Endodermal cell (in vitro differentiated cells): ENCODE data around the gene FBLIM1. TPM values are rescaled to one million over a fixed set of nuclear protein-coding genes. Genes with fewer than 3 reads are reported as not detected.

Experiments used
- DNase-seq: peaks from one replicate; pipeline ENCODE4 v3.0.0-alpha.2; 2017
- H3K27ac ChIP-seq: 2 replicates; pipeline ENCODE4 v1.5.1; 2013; ENCODE audit warnings: mild to moderate bottlenecking, low read depth, low read length, moderate library complexity
- H3K27me3 ChIP-seq: 2 replicates; pipeline ENCODE4 v1.6.1; 2013; ENCODE audit warnings: mild to moderate bottlenecking, low read length, moderate library complexity; ENCODE audit not compliant: insufficient read depth, control insufficient read depth, poor library complexity, severe bottlenecking
- H3K36me3 ChIP-seq: 2 replicates; pipeline ENCODE4 v1.7.0; 2013; ENCODE audit warnings: mild to moderate bottlenecking, low read length, moderate library complexity; ENCODE audit not compliant: control insufficient read depth, insufficient read depth
- H3K4me1 ChIP-seq: one replicate; pipeline ENCODE4 v1.7.0; 2013; ENCODE audit warnings: low read length; ENCODE audit not compliant: control insufficient read depth, insufficient read depth
- H3K4me3 ChIP-seq: 2 replicates; pipeline ENCODE4 v1.5.1; 2013; ENCODE audit warnings: mild to moderate bottlenecking, low read length, moderate library complexity
- H3K9ac ChIP-seq: 2 replicates; pipeline ENCODE4 v1.6.1; 2013; ENCODE audit warnings: mild to moderate bottlenecking, low read length, moderate library complexity; ENCODE audit not compliant: poor library complexity, severe bottlenecking; ENCODE audit errors: extremely low read depth
- H3K9me3 ChIP-seq: 2 replicates; pipeline ENCODE4 v1.6.1; 2013; ENCODE audit warnings: mild to moderate bottlenecking, low read length, moderate library complexity; ENCODE audit not compliant: control insufficient read depth
- H3K27ac Mint-ChIP-seq: 2 replicates; pipeline ENCODE4 v1.8.0; 2020; ENCODE audit warnings: mixed read lengths
- H3K27me3 Mint-ChIP-seq: 2 replicates; pipeline ENCODE4 v1.8.0; 2021; ENCODE audit warnings: mild to moderate bottlenecking, mixed read lengths; ENCODE audit not compliant: insufficient read depth
- H3K36me3 Mint-ChIP-seq: 2 replicates; pipeline ENCODE4 v1.8.0; 2020; ENCODE audit warnings: low read depth, mixed read lengths
- H3K4me1 Mint-ChIP-seq: 2 replicates; pipeline ENCODE4 v1.8.0; 2020; ENCODE audit warnings: mixed read lengths
- H3K4me3 Mint-ChIP-seq: 2 replicates; pipeline ENCODE4 v1.8.0; 2020; ENCODE audit warnings: mild to moderate bottlenecking, moderate library complexity, mixed read lengths
- H3K9me3 Mint-ChIP-seq: 2 replicates; pipeline ENCODE4 v1.8.0; 2020; ENCODE audit warnings: mild to moderate bottlenecking, mixed read lengths
- WGBS, 2 experiments: methylation state at CpG; one replicate each; pipeline versions ENCODE4 v1.1.5 to v1.1.7; 2013; ENCODE audit warnings: missing lambda C conversion rate in 2 of 2, mixed read lengths in 1 of 2; ENCODE audit not compliant: insufficient coverage in 1 of 2, insufficient read length in 1 of 2; 5-methylcytosine and 5-hydroxymethylcytosine counted together
- long read RNA-seq, 4 experiments: library from polyadenylated mRNA in 2 of 4; library from RNA in 1 of 4; library from capped mRNA in 1 of 4; stranded (forward) in 3 of 4; unstranded in 1 of 4; transcript quantifications; one replicate each; pipeline ENCODE4 v2.0.0, GENCODE V29; 2020 to 2021; ENCODE audit warnings: inconsistent platforms in 1 of 4
- polyA plus RNA-seq, 2 experiments: library from polyadenylated mRNA; stranded (reverse); fragments of 50-300 nt; gene quantifications; one replicate each; pipeline ENCODE4 v1.2.3, GENCODE V29; 2013
- total RNA-seq, 2 donors: library from RNA; stranded (reverse); fragmentation: NEBNext Ultra II Directional in 1 of 2; extraction: Animal tissue kit (Norgen Biotek cat#: 25700) in 1 of 2; gene quantifications; 2 replicates in 1 of 2; 3 replicates in 1 of 2; pipeline ENCODE4 v1.2.1, GENCODE V29; 2021
- TF ChIP-seq, protein P1 (sequence below): fragments of 200-600 bp; sonication (generic); conservative IDR thresholded peaks from 2 replicates; pipeline ENCODE4 v1.5.0; 2021; ENCODE audit warnings: antibody characterized with exemption, mild to moderate bottlenecking

The FBLIM1 gene, protein sequence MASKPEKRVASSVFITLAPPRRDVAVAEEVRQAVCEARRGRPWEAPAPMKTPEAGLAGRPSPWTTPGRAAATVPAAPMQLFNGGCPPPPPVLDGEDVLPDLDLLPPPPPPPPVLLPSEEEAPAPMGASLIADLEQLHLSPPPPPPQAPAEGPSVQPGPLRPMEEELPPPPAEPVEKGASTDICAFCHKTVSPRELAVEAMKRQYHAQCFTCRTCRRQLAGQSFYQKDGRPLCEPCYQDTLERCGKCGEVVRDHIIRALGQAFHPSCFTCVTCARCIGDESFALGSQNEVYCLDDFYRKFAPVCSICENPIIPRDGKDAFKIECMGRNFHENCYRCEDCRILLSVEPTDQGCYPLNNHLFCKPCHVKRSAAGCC
- 10 to 100 TPM; 58.4 to 60.6 TPM for total RNA-seq
- 26.4 TPM for polyA plus RNA-seq (2013, experiment 1 of 2)
- polyA plus RNA-seq (2013, experiment 2 of 2) = 23.9 TPM
- long read RNA-seq, experiment 1, partial matches to known transcripts = 8 of 20 reads
- long read RNA-seq, experiment 1, other reads (novel, unspliced or antisense) = 8 of 20 reads
- long read RNA-seq, experiment 2, transcript FBLIM1-202 (9 exons, 3,695 nt) = major isoform, 71 of 229 reads
- long read RNA-seq, experiment 2, partial matches to known transcripts = 23 of 229 reads
- long read RNA-seq, experiment 2, other reads (novel, unspliced or antisense) = 134 of 229 reads
- long read RNA-seq, experiment 3, transcript FBLIM1-202 (9 exons, 3,695 nt) = major isoform, 32 of 75 reads
- long read RNA-seq, experiment 3, partial matches to known transcripts = 3 of 75 reads
- long read RNA-seq, experiment 3, other reads (novel, unspliced or antisense) = 39 of 75 reads
- long read RNA-seq, experiment 4, partial matches to known transcripts = 0 of 6 reads
- long read RNA-seq, experiment 4, other reads (novel, unspliced or antisense) = 6 of 6 reads

DNA sequence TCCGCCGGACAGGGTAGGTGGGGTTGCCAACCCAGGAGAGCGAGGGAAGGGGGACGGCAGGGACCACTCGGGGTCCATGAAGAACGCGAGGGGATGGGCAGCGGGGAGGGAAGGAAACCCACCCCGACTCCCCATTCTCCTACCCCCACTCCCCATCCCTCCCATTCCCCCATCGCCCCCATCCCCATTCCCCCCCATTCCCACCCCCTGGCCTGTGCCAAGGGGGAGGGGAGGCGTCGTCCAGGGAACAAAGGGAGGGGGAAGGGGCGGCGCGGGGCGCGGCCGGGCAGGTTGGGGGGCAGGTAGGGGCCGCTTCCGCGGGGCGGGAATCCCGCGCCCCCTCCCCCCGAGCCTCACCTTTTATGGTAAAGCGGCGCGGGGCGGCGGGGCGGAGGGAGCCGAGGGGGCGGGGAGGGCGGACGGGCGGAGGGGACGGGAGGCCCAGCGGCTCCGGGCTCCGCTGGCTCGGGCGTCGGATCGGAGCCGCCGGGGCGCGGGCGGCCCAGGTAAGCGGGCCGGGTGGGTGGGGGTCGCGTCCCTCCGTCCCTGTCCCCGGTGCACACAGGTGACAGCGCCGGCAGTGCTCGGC, at the start of gene FBLIM1:
FBLIM1 (plus strand) TSS at position 453 of the 589 bp plus-strand sequence. CDS start 6,189 bp downstream, outside the sequence.
- H3K27me3 ChIP-seq = no peaks in the 10 kb centered on the region
- Mint-ChIP-seq H3K4me1 (peaks cover 30% of the 10 kb centered on the region), H3K4me3 (peak within 1 kb of the TSS; percentile 78), H3K27me3 (peaks cover 18% of the 10 kb centered on the region), H3K36me3 (peaks cover 7% of the 10 kb centered on the region), H3K27ac (peak within 1 kb of the TSS; percentile 88), H3K9me3 (peaks cover 1% of the 10 kb centered on the region)
- no peaks in the 10 kb centered on the region for H3K9me3 ChIP-seq
- peak within 1 kb of the TSS; percentile 80 for H3K9ac ChIP-seq
- TF ChIP-seq, protein P1, sequence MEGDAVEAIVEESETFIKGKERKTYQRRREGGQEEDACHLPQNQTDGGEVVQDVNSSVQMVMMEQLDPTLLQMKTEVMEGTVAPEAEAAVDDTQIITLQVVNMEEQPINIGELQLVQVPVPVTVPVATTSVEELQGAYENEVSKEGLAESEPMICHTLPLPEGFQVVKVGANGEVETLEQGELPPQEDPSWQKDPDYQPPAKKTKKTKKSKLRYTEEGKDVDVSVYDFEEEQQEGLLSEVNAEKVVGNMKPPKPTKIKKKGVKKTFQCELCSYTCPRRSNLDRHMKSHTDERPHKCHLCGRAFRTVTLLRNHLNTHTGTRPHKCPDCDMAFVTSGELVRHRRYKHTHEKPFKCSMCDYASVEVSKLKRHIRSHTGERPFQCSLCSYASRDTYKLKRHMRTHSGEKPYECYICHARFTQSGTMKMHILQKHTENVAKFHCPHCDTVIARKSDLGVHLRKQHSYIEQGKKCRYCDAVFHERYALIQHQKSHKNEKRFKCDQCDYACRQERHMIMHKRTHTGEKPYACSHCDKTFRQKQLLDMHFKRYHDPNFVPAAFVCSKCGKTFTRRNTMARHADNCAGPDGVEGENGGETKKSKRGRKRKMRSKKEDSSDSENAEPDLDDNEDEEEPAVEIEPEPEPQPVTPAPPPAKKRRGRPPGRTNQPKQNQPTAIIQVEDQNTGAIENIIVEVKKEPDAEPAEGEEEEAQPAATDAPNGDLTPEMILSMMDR = no peak
- peak; percentile 87 for DNase-seq
- peaks cover 13% of the 10 kb centered on the region for H3K4me1 ChIP-seq
- no peak within 1 kb of the TSS for H3K27ac ChIP-seq
- H3K4me3 ChIP-seq = peak within 1 kb of the TSS; percentile 93
- WGBS, 2 experiments = 0% methylated on average over 44 of the region's 58 CpGs; no CpG with 5 or more reads in 1 of the 2 experiments
- peaks cover 19% of the 10 kb centered on the region for H3K36me3 ChIP-seq

DNA sequence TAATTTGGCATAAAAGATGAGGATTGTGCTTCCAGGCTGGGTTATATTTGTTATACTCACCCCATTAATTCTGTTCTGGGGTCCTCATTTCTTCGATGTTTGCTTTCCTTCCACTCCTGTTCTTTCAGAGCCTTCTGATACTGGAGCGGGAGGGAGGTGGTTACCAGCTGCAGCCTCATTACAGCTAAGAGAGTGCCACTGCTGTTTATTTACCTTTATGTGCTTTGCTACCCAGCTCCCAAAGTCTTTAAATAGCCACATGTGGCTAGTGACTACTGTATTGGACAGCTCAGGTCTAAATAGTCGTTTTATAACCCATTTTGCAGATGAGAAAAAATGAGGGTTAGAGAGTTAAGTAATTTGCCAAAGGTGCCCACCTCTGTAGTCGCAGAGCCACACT, 49.4 kb upstream of the FBLIM1 start:
- H3K9me3 Mint-ChIP-seq = peaks cover 4% of the 10 kb centered on the region
- no peaks in the 10 kb centered on the region for H3K27me3 Mint-ChIP-seq
- H3K27ac ChIP-seq = no peak overlapping the region
- TF ChIP-seq, protein P1 = no peak
- H3K9ac ChIP-seq = no peak overlapping the region
- H3K36me3 Mint-ChIP-seq = peaks cover 29% of the 10 kb centered on the region
- no peaks in the 10 kb centered on the region for H3K27me3 ChIP-seq
- no peak overlapping the region for H3K4me3 ChIP-seq
- no peak overlapping the region for H3K27ac Mint-ChIP-seq
- WGBS, 2 experiments = 89 to 96% methylated on average over 3 to 4 of the region's 4 CpGs
- no peaks in the 10 kb centered on the region for H3K9me3 ChIP-seq
- H3K4me3 Mint-ChIP-seq = no peak overlapping the region
- no peak for DNase-seq
- no peaks in the 10 kb centered on the region for H3K4me1 ChIP-seq
- H3K4me1 Mint-ChIP-seq = no peaks in the 10 kb centered on the region
- H3K36me3 ChIP-seq = peaks cover 12% of the 10 kb centered on the region

DNA sequence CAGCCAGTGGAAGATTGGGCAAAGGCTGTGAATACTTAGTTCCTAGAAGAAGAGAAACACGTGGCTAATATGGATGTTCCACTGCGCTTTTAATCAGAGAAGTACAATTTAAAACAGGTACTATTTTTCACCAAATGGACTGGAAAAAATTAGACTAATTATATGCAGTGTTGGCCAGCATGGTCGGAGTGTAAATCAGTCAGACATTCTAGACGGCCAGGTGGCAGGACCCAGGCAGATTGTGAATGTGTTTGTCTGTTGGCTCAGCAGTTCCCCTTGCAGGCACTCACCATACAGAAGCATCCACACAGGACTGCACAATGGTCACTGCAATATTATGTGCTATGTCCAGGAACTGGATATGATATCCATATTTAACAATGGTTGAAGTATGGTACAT, 46.4 kb upstream of the FBLIM1 start:
- Histone ChIP-seq H3K9ac (no peak overlapping the region), H3K4me1 (no peaks in the 10 kb centered on the region), H3K27me3 (no peaks in the 10 kb centered on the region), H3K4me3 (no peak overlapping the region), H3K27ac (no peak overlapping the region), H3K9me3 (no peaks in the 10 kb centered on the region), H3K36me3 (peaks cover 19% of the 10 kb centered on the region)
- 95 to 100% methylated on average over 3 to 4 of the region's 4 CpGs for WGBS, 2 experiments
- no peak for DNase-seq
- no peak overlapping the region for H3K27ac Mint-ChIP-seq
- TF ChIP-seq, protein P1 = no peak
- H3K27me3 Mint-ChIP-seq = no peaks in the 10 kb centered on the region
- peaks cover 4% of the 10 kb centered on the region for H3K9me3 Mint-ChIP-seq
- H3K36me3 Mint-ChIP-seq = peaks cover 22% of the 10 kb centered on the region
- H3K4me3 Mint-ChIP-seq = no peak overlapping the region
- H3K4me1 Mint-ChIP-seq = no peaks in the 10 kb centered on the region
